Small intestine (tissue), 7 donors: ENCODE data around the gene SERINC5. TPM values are rescaled to one million over a fixed set of nuclear protein-coding genes. Genes with fewer than 3 reads are reported as not detected.
A peak's percentile ranks its signal among the peaks of the same experiment; 100 is the strongest.
"Not testable (repeated sequence)": the region's sequence is repeated elsewhere in the genome, so short reads cannot be mapped to it uniquely, and the experiment has no call there.

ENCODE experiments used
- DNase-seq, 2 donors: peaks; one replicate each; pipeline versions ENCODE4 v3.0.0 to v3.0.0-alpha.2; 2013
- FAIRE-seq: peaks from 2 replicates; lab custom pipeline; 2012; peaks lifted over from hg19 to GRCh38; lab: Jason Lieb, UNC
- H3K27ac ChIP-seq, 3 donors: one replicate each; pipeline ENCODE4 v1.5.1; 2013; ENCODE audit warnings: low read length in 2 of 3, mild to moderate bottlenecking in 2 of 3, control low read depth in 1 of 3, inconsistent platforms in 1 of 3, low read depth in 1 of 3, moderate library complexity in 1 of 3
- H3K27me3 ChIP-seq, 3 donors: one replicate each; pipeline ENCODE4 v1.6.1; 2013; ENCODE audit warnings: low read length in 3 of 3, inconsistent platforms in 1 of 3; ENCODE audit not compliant: control insufficient read depth in 3 of 3, insufficient read depth in 3 of 3
- H3K36me3 ChIP-seq, 3 donors: one replicate each; pipeline ENCODE4 v1.6.1; 2013; ENCODE audit warnings: low read length in 3 of 3, inconsistent platforms in 1 of 3, low read depth in 1 of 3, mild to moderate bottlenecking in 1 of 3, moderate library complexity in 1 of 3; ENCODE audit not compliant: control insufficient read depth in 3 of 3, insufficient read depth in 2 of 3
- H3K4me1 ChIP-seq, 3 donors: one replicate each; pipeline ENCODE4 v1.6.1; 2013; ENCODE audit warnings: low read length in 2 of 3, inconsistent platforms in 1 of 3, low read depth in 1 of 3, mild to moderate bottlenecking in 1 of 3, moderate library complexity in 1 of 3; ENCODE audit not compliant: control insufficient read depth in 3 of 3, insufficient read depth in 2 of 3
- H3K4me3 ChIP-seq, 3 donors: one replicate each; pipeline ENCODE4 v1.5.1; 2013; ENCODE audit warnings: low read length in 3 of 3, control low read depth in 1 of 3, inconsistent platforms in 1 of 3, low read depth in 1 of 3, mild to moderate bottlenecking in 1 of 3, moderate library complexity in 1 of 3
- H3K9me3 ChIP-seq, 2 donors: one replicate each; pipeline ENCODE4 v1.6.1; 2013; ENCODE audit warnings: low read depth in 1 of 2, low read length in 1 of 2; ENCODE audit not compliant: control insufficient read depth in 2 of 2, insufficient read depth in 1 of 2
- WGBS, 3 donors: extraction: QIAGEN DNeasy Blood & Tissue Kit; methylation state at CpG; one replicate each; pipeline ENCODE4 v1.1.7; 2013; 5-methylcytosine and 5-hydroxymethylcytosine counted together
- polyA plus RNA-seq, 4 donors: library from polyadenylated mRNA; stranded (reverse) in 3 of 4; unstranded in 1 of 4; fragments of 200-250 nt in 3 of 4; fragments of 120-200 nt in 1 of 4; gene quantifications; one replicate each; pipeline versions ENCODE4 v1.2.1 to v1.2.3, GENCODE V29; 2013
- donor health status: healthy with polysubstance abuse.
- donor health status: control.
- donor health status: control.
- donor health status: Bipolar disorder and iron deficiency.
- donor health status: healthy.

SERINC5 gene
- polyA plus RNA-seq, 4 donors, result 1.9 to 62.9 (median 7.6) TPM

- H3K4me3 ChIP-seq, result no peak overlapping the region
- WGBS, 3 donors, result 49 to 86% (median 77%) methylated on average over 13 of the region's 13 CpGs
- H3K9me3 ChIP-seq, result no peaks in the 10 kb centered on the region
- H3K4me1 ChIP-seq, result peaks cover 0 to 2% (median 0%) of the 10 kb centered on the region in 3 donors
- peaks cover 7 to 32% (median 11%) of the 10 kb centered on the region in 3 donors for H3K36me3 ChIP-seq
- DNase-seq, result peak; percentile 11 to 29
- FAIRE-seq, result no peak
- peak overlapping the region; percentile 2 to 77 (median 44) for H3K27ac ChIP-seq
- no peaks in the 10 kb centered on the region for H3K27me3 ChIP-seq
Observed at GRCh38 chr5:80141147-80141671, 114.6 kb downstream of the SERINC5 start.

- peak overlapping the region in 1 of 3 donors; percentile 49 for H3K27ac ChIP-seq
- no peak overlapping the region for H3K4me3 ChIP-seq
- no peaks in the 10 kb centered on the region for H3K9me3 ChIP-seq
- H3K36me3 ChIP-seq, result peaks cover 7 to 29% (median 11%) of the 10 kb centered on the region in 3 donors
- DNase-seq (no peak), FAIRE-seq (no peak)
- H3K4me1 ChIP-seq, result peaks cover 0 to 2% (median 0%) of the 10 kb centered on the region in 3 donors
- 80 to 90% (median 88%) methylated on average over 3 of the region's 3 CpGs for WGBS, 3 donors
- H3K27me3 ChIP-seq, result no peaks in the 10 kb centered on the region
Observed at GRCh38 chr5:80140496-80140895, 115.4 kb downstream of the SERINC5 start.

- WGBS, 3 donors, result 69 to 83% (median 72%) methylated on average over 2 of the region's 2 CpGs
Observed at GRCh38 chr5:80139466-80139972, 116.3 kb downstream of the SERINC5 start.

GRCh38 chr5:80138486-80138885 lies 117.4 kb downstream of the SERINC5 start:
- no peak for DNase-seq
- no peak for FAIRE-seq
- WGBS, 3 donors, result 97 to 99% (median 97%) methylated on average over 6 of the region's 6 CpGs

More at GRCh38 chr5:80139466-80139972, 116.3 kb downstream of the SERINC5 start:
- FAIRE-seq (no peak), DNase-seq (no peak)
- Histone ChIP-seq H3K4me3 (no peak overlapping the region), H3K27ac (peak overlapping the region in 1 of 3 donors; percentile 50), H3K27me3 (no peaks in the 10 kb centered on the region), H3K9me3 (no peaks in the 10 kb centered on the region), H3K36me3 (peaks cover 7 to 28% (median 11%) of the 10 kb centered on the region in 3 donors), H3K4me1 (peaks cover 0 to 2% (median 0%) of the 10 kb centered on the region in 3 donors)

GRCh38 chr5:80136798-80137197 lies 119.0 kb downstream of the SERINC5 start:
- not testable (repeated sequence) for FAIRE-seq, H3K9me3 ChIP-seq, H3K4me3 ChIP-seq, H3K27me3 ChIP-seq, DNase-seq, H3K4me1 ChIP-seq
- 81 to 91% (median 82%) methylated on average over 7 of the region's 7 CpGs for WGBS, 3 donors
- peak overlapping the region in 1 of 3 donors; percentile 44 for H3K27ac ChIP-seq
- peaks cover 2 to 16% (median 6%) of the 10 kb centered on the region in 3 donors for H3K36me3 ChIP-seq

More at GRCh38 chr5:80138486-80138885, 117.4 kb downstream of the SERINC5 start:
- peaks cover 6 to 23% (median 8%) of the 10 kb centered on the region in 3 donors for H3K36me3 ChIP-seq
- H3K27ac ChIP-seq, result no peak overlapping the region
- no peak overlapping the region for H3K4me3 ChIP-seq
- no peaks in the 10 kb centered on the region for H3K9me3 ChIP-seq
- H3K27me3 ChIP-seq, result no peaks in the 10 kb centered on the region
- H3K4me1 ChIP-seq, result peaks cover 0 to 2% (median 0%) of the 10 kb centered on the region in 3 donors

GRCh38 chr5:80134876-80135275 lies 121.0 kb downstream of the SERINC5 start:
- Histone ChIP-seq H3K27ac (no peak overlapping the region), H3K9me3 (peaks cover 0 to 6% of the 10 kb centered on the region in 2 donors), H3K36me3 (peaks cover 2 to 11% (median 2%) of the 10 kb centered on the region in 3 donors), H3K4me1 (no peaks in the 10 kb centered on the region), H3K27me3 (no peaks in the 10 kb centered on the region), H3K4me3 (no peak overlapping the region)
- DNase-seq (no peak), FAIRE-seq (no peak)
- WGBS, 3 donors, result 78 to 82% (median 78%) methylated on average over 3 of the region's 3 CpGs

GRCh38 chr5:80129146-80129545 lies 126.7 kb downstream of the SERINC5 start:
- Histone ChIP-seq H3K4me3 (no peak overlapping the region), H3K36me3 (no peaks in the 10 kb centered on the region), H3K27ac (no peak overlapping the region), H3K4me1 (peaks cover 0 to 3% (median 3%) of the 10 kb centered on the region in 3 donors), H3K9me3 (peaks cover 0 to 9% of the 10 kb centered on the region in 2 donors), H3K27me3 (no peaks in the 10 kb centered on the region)
- no peak for FAIRE-seq
- 93 to 98% (median 94%) methylated on average over 5 of the region's 5 CpGs for WGBS, 3 donors
- no peak for DNase-seq

- H3K9me3 ChIP-seq, result peaks cover 0 to 9% of the 10 kb centered on the region in 2 donors
- peaks cover 0 to 3% (median 3%) of the 10 kb centered on the region in 3 donors for H3K4me1 ChIP-seq
- H3K27me3 ChIP-seq, result no peaks in the 10 kb centered on the region
- DNase-seq, result no peak
- FAIRE-seq, result no peak
- WGBS, 3 donors, result 54 to 83% (median 82%) methylated on average over 2 of the region's 2 CpGs
- H3K36me3 ChIP-seq, result no peaks in the 10 kb centered on the region
- no peak overlapping the region for H3K27ac ChIP-seq
- H3K4me3 ChIP-seq, result no peak overlapping the region
Observed at GRCh38 chr5:80128141-80128540, 127.7 kb downstream of the SERINC5 start.
